Memory B cell (primary cell): Measurements from ENCODE around the gene PATJ.
A peak's percentile ranks its signal among the peaks of the same experiment; 100 is the strongest.

ENCODE experiments used
- ATAC-seq: fragments of 150-1000 bp; cut with Tn5 transposase; 2 replicates; pipeline ENCODE4 v1.10.0; 2021; ENCODE audit warnings: low read depth, mild to moderate bottlenecking, moderate library complexity
- DNase-seq, 2 donors: peaks; one replicate each; pipeline ENCODE4 v3.0.0; 2022; ENCODE audit warnings: low spot score in 2 of 2
- H3K27ac Mint-ChIP-seq: one replicate; pipeline ENCODE4 v1.8.0; 2022; ENCODE audit warnings: mild to moderate bottlenecking, moderate library complexity, mixed read lengths
- H3K27me3 Mint-ChIP-seq: one replicate; pipeline ENCODE4 v1.8.0; 2022; ENCODE audit warnings: mixed read lengths
- H3K36me3 Mint-ChIP-seq: one replicate; pipeline ENCODE4 v1.8.0; 2022; ENCODE audit warnings: mild to moderate bottlenecking, mixed read lengths
- H3K4me1 Mint-ChIP-seq: one replicate; pipeline ENCODE4 v1.8.0; 2022; ENCODE audit warnings: mixed read lengths
- H3K4me3 Mint-ChIP-seq: one replicate; pipeline ENCODE4 v1.8.0; 2022; ENCODE audit warnings: mild to moderate bottlenecking, moderate library complexity, mixed read lengths
- H3K9me3 Mint-ChIP-seq: one replicate; pipeline ENCODE4 v1.8.0; 2022; ENCODE audit warnings: mixed read lengths

PATJ gene

DNA sequence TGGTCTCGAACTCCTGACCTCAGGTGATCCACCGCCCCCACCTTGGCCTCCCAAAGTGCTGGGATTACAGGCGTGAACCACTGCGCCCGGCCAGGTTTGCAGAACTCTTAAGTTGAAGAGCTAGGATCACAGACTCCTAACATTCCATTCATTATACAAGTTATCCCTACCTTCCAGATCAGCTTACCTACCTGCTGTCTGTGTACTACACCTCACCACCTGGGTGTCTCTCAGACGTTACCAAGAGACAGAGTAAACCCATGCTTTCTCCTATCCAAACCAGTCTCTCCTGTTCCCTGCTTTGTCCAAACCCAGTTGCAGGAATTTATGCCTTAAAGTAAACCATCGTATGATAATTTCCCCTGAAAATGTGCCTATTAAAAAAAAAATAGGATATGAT, 329.4 kb downstream of the PATJ start:
- ATAC-seq (no peak), DNase-seq (no peak)

GRCh38 chr1:62076286-62076685, 334.0 kb downstream of the PATJ start:
- Mint-ChIP-seq H3K27me3 (no peaks in the 10 kb centered on the region), H3K4me1 (no peaks in the 10 kb centered on the region), H3K27ac (no peak overlapping the region), H3K9me3 (no peaks in the 10 kb centered on the region), H3K36me3 (peaks cover 3% of the 10 kb centered on the region), H3K4me3 (no peak overlapping the region)
- DNase-seq, result no peak
- ATAC-seq, result no peak

More for the DNA sequence above, 329.4 kb downstream of the PATJ start:
- no peak overlapping the region for H3K27ac Mint-ChIP-seq
- H3K4me3 Mint-ChIP-seq, result no peak overlapping the region
- H3K9me3 Mint-ChIP-seq, result peaks cover under 1% of the 10 kb centered on the region
- peaks cover 6% of the 10 kb centered on the region for H3K36me3 Mint-ChIP-seq
- H3K4me1 Mint-ChIP-seq, result no peaks in the 10 kb centered on the region
- H3K27me3 Mint-ChIP-seq, result no peaks in the 10 kb centered on the region

GRCh38 chr1:62077821-62078220, 335.5 kb downstream of the PATJ start:
- no peak for DNase-seq
- H3K4me1 Mint-ChIP-seq, result no peaks in the 10 kb centered on the region
- peaks cover 3% of the 10 kb centered on the region for H3K36me3 Mint-ChIP-seq
- no peak for ATAC-seq
- no peak overlapping the region for H3K4me3 Mint-ChIP-seq
- H3K27me3 Mint-ChIP-seq, result no peaks in the 10 kb centered on the region
- no peak overlapping the region for H3K27ac Mint-ChIP-seq
- H3K9me3 Mint-ChIP-seq, result no peaks in the 10 kb centered on the region

DNA sequence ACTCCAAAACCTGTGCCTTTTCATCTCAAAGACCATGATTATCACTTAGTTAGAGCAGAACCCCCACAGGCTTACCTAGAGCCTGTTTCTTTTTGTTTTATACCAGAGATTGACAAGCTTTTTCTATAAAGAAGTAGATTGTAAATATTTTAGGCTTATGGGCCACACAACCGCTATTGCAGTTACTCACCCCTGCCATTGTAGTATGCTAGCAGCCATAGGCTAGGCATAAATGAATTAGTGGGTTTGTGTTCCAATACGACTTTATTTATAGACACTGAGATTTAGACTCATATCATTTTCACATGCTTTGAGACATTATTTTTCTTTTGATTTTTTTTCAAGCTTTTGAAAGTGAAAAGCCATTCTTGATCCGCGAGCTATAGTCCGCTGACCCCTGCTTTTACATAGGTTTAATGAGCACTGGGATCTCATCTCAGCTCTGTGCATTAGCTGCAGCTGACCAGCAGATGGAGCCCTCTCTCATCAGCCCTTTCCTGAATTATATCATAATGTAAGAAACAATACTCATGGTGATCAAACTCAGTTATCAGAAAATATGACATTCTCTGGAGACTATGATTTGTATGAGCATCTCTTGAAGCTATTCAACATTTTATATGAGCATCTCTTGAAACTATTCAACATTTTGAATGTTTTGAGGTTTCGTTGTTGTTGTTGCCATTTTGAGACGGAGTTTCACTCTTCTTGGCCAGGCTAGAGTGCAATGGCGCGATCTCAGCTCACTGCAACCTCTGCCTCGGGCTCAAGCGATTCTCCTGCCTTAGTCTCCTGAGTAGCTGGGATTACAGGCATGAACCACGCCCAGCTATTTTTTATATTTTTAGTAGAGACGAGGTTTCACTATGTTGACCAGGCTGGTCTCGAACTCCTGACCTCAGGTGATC, 340.4 kb downstream of the PATJ start:
- ATAC-seq (peak; percentile 46), DNase-seq (peak; percentile 20 to 23)

DNA sequence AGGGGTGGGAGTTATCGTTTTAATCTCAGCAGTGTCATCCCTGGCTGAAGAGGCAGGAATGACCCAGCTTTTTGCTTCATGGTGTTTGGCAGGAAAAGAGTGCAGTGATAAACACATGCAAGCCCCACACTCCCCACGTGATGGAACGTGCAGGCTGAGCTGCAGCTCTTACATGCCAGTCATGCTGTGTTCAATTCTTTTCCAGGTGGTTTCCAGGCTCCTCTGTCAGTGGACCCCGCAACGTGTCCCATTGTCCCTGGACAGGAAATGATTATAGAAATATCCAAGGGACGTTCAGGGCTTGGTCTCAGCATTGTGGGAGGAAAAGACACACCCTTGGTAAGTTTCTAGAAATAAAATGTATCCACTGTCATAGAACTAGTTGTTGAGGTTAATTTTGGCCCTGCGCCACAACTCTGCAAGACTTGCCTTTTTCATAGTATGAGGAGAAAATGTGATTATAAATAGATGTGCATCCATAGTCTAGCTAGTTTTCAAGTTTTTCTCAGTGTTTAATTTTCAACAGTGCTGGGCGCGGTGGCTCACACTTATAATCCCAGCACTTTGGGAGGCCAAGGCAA, 342.1 kb downstream of the PATJ start:
- Mint-ChIP-seq H3K27ac (no peak overlapping the region), H3K9me3 (no peaks in the 10 kb centered on the region), H3K36me3 (peaks cover 21% of the 10 kb centered on the region), H3K4me3 (no peak overlapping the region), H3K4me1 (no peaks in the 10 kb centered on the region), H3K27me3 (no peaks in the 10 kb centered on the region)
- DNase-seq (no peak), ATAC-seq (no peak)

More for the DNA sequence above, 340.4 kb downstream of the PATJ start:
- no peaks in the 10 kb centered on the region for H3K27me3 Mint-ChIP-seq
- H3K9me3 Mint-ChIP-seq, result no peaks in the 10 kb centered on the region
- H3K36me3 Mint-ChIP-seq, result peaks cover 12% of the 10 kb centered on the region
- no peaks in the 10 kb centered on the region for H3K4me1 Mint-ChIP-seq
- no peak overlapping the region for H3K4me3 Mint-ChIP-seq
- no peak overlapping the region for H3K27ac Mint-ChIP-seq

GRCh38 chr1:62088439-62088838, 346.2 kb downstream of the PATJ start:
- ATAC-seq (no peak), DNase-seq (no peak)
- Mint-ChIP-seq H3K4me3 (no peak overlapping the region), H3K27ac (no peak overlapping the region), H3K27me3 (no peaks in the 10 kb centered on the region), H3K9me3 (no peaks in the 10 kb centered on the region), H3K4me1 (no peaks in the 10 kb centered on the region), H3K36me3 (peaks cover 30% of the 10 kb centered on the region)

DNA sequence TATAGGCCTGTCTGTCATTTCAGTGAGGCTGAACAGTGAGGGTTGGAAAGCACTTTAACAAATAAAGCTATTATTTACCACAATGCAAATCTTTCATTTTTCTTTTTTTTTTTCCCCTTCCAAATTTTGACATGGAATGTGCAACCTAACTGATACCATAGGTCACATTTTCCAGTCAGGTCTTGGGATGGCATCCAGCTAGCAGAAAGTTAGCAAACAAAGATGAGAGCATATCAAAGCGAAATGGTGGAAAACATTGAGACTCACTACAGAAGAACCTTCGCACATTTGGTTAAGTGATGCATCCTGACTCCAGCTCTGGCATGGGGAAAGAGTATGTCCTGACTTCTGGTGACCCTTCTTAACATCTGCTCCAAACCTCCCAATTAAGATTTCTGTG, 347.3 kb downstream of the PATJ start:
- Mint-ChIP-seq H3K27me3 (no peaks in the 10 kb centered on the region), H3K4me3 (no peak overlapping the region), H3K4me1 (no peaks in the 10 kb centered on the region), H3K36me3 (peaks cover 29% of the 10 kb centered on the region), H3K27ac (no peak overlapping the region), H3K9me3 (no peaks in the 10 kb centered on the region)
- DNase-seq, result no peak
- ATAC-seq, result no peak

- no peak for DNase-seq
- Mint-ChIP-seq H3K36me3 (peaks cover 26% of the 10 kb centered on the region), H3K27ac (no peak overlapping the region), H3K9me3 (no peaks in the 10 kb centered on the region), H3K4me1 (no peaks in the 10 kb centered on the region), H3K4me3 (no peak overlapping the region), H3K27me3 (no peaks in the 10 kb centered on the region)
- no peak for ATAC-seq
Observed at GRCh38 chr1:62090016-62090415, 347.7 kb downstream of the PATJ start.

- H3K9me3 Mint-ChIP-seq, result no peaks in the 10 kb centered on the region
- H3K4me1 Mint-ChIP-seq, result peaks cover 2% of the 10 kb centered on the region
- no peak overlapping the region for H3K4me3 Mint-ChIP-seq
- peaks cover 28% of the 10 kb centered on the region for H3K36me3 Mint-ChIP-seq
- ATAC-seq (no peak), DNase-seq (no peak)
- no peaks in the 10 kb centered on the region for H3K27me3 Mint-ChIP-seq
- no peak overlapping the region for H3K27ac Mint-ChIP-seq
Observed at GRCh38 chr1:62092110-62092509, 349.8 kb downstream of the PATJ start.

GRCh38 chr1:62093261-62093660, 351.0 kb downstream of the PATJ start:
- Mint-ChIP-seq H3K27ac (no peak overlapping the region), H3K9me3 (no peaks in the 10 kb centered on the region), H3K4me1 (peaks cover 2% of the 10 kb centered on the region), H3K4me3 (no peak overlapping the region), H3K27me3 (no peaks in the 10 kb centered on the region), H3K36me3 (peaks cover 24% of the 10 kb centered on the region)
- ATAC-seq, result no peak
- DNase-seq, result no peak

DNA sequence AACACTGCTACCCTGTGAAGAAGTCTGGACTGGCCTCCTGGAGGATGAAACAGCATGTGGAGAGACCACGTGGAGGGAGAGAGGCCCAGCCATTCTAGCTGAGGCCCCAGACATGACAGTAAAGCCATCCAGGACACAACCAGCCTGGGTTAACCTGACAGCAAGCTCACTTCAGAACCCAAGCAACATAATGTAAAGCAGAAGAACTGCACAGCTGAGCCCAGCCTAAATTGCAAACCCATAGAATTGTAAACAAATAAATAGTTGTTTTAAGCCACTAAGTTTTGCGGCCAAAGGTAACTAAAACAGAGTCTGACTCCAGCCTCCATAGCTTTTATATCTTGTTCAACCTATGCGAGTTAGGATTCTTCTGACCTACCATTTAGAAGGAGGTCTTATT, 355.2 kb downstream of the PATJ start:
- Mint-ChIP-seq H3K4me3 (no peak overlapping the region), H3K27me3 (no peaks in the 10 kb centered on the region), H3K9me3 (peaks cover 2% of the 10 kb centered on the region), H3K36me3 (peaks cover 24% of the 10 kb centered on the region), H3K27ac (no peak overlapping the region), H3K4me1 (peaks cover 2% of the 10 kb centered on the region)
- no peak for ATAC-seq
- no peak for DNase-seq

GRCh38 chr1:62100442-62100841, 358.2 kb downstream of the PATJ start:
- no peak overlapping the region for H3K4me3 Mint-ChIP-seq
- ATAC-seq (no peak), DNase-seq (no peak)
- H3K27me3 Mint-ChIP-seq, result no peaks in the 10 kb centered on the region
- H3K9me3 Mint-ChIP-seq, result peaks cover 2% of the 10 kb centered on the region
- no peak overlapping the region for H3K27ac Mint-ChIP-seq
- H3K36me3 Mint-ChIP-seq, result peaks cover 24% of the 10 kb centered on the region
- H3K4me1 Mint-ChIP-seq, result peaks cover 2% of the 10 kb centered on the region

DNA sequence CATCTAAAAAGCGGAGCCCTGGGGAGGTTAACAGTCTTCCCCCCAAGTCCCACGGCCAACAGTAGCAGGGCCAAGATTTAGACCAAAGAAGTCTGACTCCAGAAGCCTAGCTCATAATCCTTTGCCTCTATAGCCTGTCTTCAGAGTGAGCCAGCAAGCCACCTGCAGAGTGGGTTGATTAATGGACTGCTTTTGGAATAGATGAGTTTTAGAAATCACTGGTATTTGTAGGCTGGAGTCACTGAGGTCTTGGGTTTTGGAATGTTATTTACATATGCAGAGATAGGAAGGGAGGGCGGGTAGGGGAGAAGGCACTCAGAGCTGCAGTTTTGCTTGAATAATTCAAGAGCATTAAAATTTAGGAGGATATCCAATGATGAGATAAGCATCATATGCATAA, 361.6 kb downstream of the PATJ start:
- H3K27me3 Mint-ChIP-seq, result no peaks in the 10 kb centered on the region
- H3K4me1 Mint-ChIP-seq, result no peaks in the 10 kb centered on the region
- no peak for ATAC-seq
- H3K9me3 Mint-ChIP-seq, result peaks cover 2% of the 10 kb centered on the region
- H3K4me3 Mint-ChIP-seq, result no peak overlapping the region
- H3K36me3 Mint-ChIP-seq, result peaks cover 15% of the 10 kb centered on the region
- no peak overlapping the region for H3K27ac Mint-ChIP-seq
- no peak for DNase-seq

- ATAC-seq (no peak), DNase-seq (no peak)
- Mint-ChIP-seq H3K36me3 (peaks cover 13% of the 10 kb centered on the region), H3K4me1 (no peaks in the 10 kb centered on the region), H3K9me3 (no peaks in the 10 kb centered on the region), H3K27me3 (no peaks in the 10 kb centered on the region), H3K27ac (no peak overlapping the region), H3K4me3 (no peak overlapping the region)
Observed at GRCh38 chr1:62107923-62108322, 365.6 kb downstream of the PATJ start.

- H3K9me3 Mint-ChIP-seq, result no peaks in the 10 kb centered on the region
- no peak for DNase-seq
- H3K4me1 Mint-ChIP-seq, result no peaks in the 10 kb centered on the region
- H3K4me3 Mint-ChIP-seq, result no peak overlapping the region
- H3K27ac Mint-ChIP-seq, result no peak overlapping the region
- H3K36me3 Mint-ChIP-seq, result peaks cover 20% of the 10 kb centered on the region
- no peak for ATAC-seq
- H3K27me3 Mint-ChIP-seq, result no peaks in the 10 kb centered on the region
Observed at GRCh38 chr1:62109124-62109523, 366.8 kb downstream of the PATJ start.
